HG02610 (cell line): ENCODE results near the gene TLR3.

Source experiments
- ATAC-seq: cut with Tn5 transposase; IDR thresholded peaks from one replicate; pipeline ENCODE4 v1.9.1; 2021; ENCODE audit warnings: mild to moderate bottlenecking, moderate library complexity; ENCODE audit not compliant: unreplicated experiment

TLR3 gene

GRCh38 chr4:186104114-186104889 is 35.3 kb downstream of the TLR3 start, which contains the start of gene FAM149A:
Gene FAM149A, plus strand, starts transcription at chr4:186104704.
- ATAC-seq: peak; percentile 49

- ATAC-seq: peak; percentile 14
Measured at GRCh38 chr4:186104890-186105646, 36.1 kb downstream of the TLR3 start.

DNA sequence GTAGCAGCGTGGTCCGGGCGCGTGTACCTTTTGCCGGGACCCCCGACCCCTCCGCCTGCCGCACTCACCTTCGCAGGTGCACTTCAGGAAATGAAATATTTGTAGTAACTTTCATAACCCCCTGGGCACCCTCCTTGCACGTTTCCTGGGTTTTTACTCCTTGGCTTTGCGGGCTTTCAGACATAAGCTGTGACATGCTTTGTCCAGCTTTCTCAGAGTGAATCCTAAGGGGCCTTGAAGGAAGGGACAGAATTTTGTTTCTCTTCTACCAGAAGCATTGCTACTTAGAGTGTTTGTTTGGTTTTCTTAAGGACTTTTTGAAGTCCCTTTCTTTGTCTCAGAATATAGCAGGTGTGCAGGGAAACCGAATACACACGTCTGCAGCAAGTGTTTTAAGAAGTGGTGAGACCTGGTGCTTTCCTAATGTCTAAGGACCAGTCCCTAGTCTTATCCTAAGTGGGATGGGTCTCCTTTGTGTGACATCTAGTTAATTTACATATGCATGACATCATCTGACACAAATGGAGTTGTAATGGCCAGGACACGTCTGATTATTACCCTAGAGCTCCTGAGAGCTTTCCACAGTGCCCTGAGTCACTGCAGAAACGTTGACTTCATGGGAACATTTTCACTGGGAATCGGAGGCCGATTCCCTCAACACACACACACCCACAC is 36.8 kb downstream of the TLR3 start:
- no peak for ATAC-seq

DNA sequence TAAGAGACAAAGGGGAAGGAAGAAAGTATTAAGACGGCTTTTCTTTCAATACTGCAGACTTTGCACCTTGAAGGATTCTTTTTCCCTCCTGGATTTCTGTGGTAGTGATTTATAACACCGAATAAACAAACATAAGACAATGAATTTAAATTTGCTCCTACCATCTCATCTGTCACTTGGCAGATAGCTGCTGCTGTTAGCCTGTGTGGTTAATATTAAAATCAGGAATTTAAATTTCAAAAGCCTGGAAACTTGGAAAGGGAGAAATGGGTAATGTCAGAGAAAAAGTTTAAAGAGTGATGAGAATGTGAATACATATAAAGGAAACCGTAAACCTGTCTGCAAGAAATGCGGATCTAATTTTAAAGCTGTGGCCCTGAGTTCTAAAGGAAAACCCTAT is 39.0 kb downstream of the TLR3 start:
- ATAC-seq: no peak

GRCh38 chr4:186108391-186108790 is 39.4 kb downstream of the TLR3 start:
- ATAC-seq: no peak

- no peak for ATAC-seq
Measured at GRCh38 chr4:186109245-186109644, 40.3 kb downstream of the TLR3 start.

GRCh38 chr4:186116697-186117096 is 47.7 kb downstream of the TLR3 start:
- no peak for ATAC-seq

- no peak for ATAC-seq
Measured at GRCh38 chr4:186118582-186118981, 49.6 kb downstream of the TLR3 start.

GRCh38 chr4:186121057-186121456 is 52.1 kb downstream of the TLR3 start:
- ATAC-seq: no peak

- ATAC-seq: no peak
Measured at GRCh38 chr4:186128842-186129241, 59.9 kb downstream of the TLR3 start.

- ATAC-seq: no peak
Measured at GRCh38 chr4:186131935-186132334, 63.0 kb downstream of the TLR3 start.

DNA sequence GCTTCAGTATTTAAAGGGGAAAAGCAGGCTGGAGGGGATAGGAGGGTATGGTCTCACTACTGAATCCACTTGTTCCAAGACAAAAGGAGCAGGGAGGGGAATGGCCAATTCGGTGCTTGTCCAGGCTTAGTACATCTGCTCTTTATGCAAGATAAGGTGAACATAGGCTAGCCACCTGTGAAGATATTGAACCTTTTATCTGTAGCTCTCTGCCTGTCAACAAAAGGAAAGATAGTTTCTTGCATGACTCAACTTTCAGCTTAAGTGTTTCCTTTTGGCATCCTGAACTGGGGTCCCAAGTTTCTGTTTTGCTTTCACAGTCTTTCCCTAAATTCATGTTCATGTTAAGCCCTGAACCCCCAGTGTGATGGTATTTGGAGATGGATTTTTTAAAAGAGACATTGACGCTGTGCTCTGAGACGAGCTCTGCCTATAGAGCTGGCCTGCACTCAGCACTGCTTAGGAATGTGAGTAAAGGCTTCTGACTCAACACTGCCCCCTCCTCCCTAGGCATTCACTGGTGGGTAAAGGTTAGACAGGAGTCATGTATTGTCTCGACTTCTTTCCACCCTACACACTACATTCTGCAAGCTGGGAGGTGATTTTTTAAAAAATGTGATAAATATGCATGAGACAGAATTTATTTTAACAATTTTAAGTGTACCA is 63.8 kb downstream of the TLR3 start:
- ATAC-seq: no peak

- peak; percentile 100 for ATAC-seq
Measured at GRCh38 chr4:186134257-186134656, 65.3 kb downstream of the TLR3 start.

DNA sequence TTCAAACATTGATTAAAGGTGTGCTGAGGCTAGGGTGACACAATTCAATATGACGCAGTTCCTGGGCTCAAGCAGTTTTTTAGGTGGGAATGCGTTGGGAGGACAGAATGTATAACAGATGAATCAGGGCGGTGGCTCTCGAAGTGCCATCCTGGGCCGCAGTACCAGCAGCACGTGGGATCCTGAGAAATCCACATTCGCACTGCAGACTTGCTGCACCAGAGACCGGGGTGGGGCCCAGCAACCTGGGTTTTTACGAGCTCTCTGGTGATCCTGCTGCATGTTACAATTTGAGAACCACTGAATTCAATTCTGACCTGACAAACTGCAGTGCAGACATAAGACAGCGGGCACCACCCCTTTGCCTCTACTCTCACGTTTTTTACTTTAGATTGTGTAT is 65.9 kb downstream of the TLR3 start:
- ATAC-seq: no peak

DNA sequence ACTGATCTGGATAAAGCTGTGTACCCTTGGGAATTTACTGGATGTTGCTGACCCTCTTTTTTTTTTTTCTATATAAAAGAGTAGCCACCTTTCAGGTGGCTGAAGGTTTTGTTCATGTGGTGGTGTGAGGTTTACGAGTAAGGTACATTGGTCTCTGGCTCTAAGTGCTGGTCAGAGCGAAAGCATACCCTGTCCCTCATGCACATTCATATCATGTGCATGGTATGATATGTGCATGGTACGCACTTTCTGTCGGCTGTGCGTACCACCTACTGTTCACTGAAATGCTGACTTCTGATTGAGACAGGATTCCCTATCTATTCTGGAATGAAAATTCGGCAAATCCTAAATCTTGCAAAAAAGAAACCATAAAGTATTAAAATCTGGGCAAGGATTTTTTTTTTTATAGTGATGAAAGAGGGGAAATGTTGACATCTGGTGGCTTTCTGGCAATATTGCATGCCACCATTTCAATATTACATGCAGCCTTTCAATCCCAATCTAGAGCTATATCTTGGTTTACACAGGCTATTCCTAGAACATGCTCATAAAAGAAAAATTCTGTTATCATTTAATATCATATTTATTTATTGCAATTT is 68.3 kb downstream of the TLR3 start:
- no peak for ATAC-seq
